Gastroesophageal sphincter (tissue), 4 donors: ENCODE data around the gene OTOG. TPM values are rescaled to one million over a fixed set of nuclear protein-coding genes. Genes with fewer than 3 reads are reported as not detected.

ENCODE experiments used
- ATAC-seq: fragments of 150-250 bp; one replicate; pipeline ENCODE4 v1.9.1; 2016; ENCODE audit warnings: mild to moderate bottlenecking, moderate library complexity
- H3K27ac ChIP-seq, 4 donors: fragments of 200-600 bp; sonication (generic) in 3 of 4; 1 replicate in 3 of 4; 2 replicates in 1 of 4; pipeline ENCODE4 v1.5.1; 2016 to 2019
- H3K27me3 ChIP-seq: fragments of 200-600 bp; sonication (generic); one replicate; pipeline ENCODE4 v1.5.1; 2019
- H3K36me3 ChIP-seq, 2 donors: fragments of 200-600 bp; sonication (generic); one replicate each; pipeline ENCODE4 v1.5.1; 2019; ENCODE audit warnings: control low read depth in 1 of 2
- H3K4me1 ChIP-seq, 3 donors: fragments of 200-600 bp; sonication (generic); 1 replicate in 2 of 3; 2 replicates in 1 of 3; pipeline ENCODE4 v1.5.1; 2016 to 2019; ENCODE audit warnings: control low read depth in 2 of 3
- H3K4me3 ChIP-seq, 2 donors: fragments of 200-600 bp; sonication (generic); one replicate each; pipeline ENCODE4 v1.5.1; 2019; ENCODE audit warnings: mild to moderate bottlenecking in 1 of 2, moderate library complexity in 1 of 2
- H3K9me3 ChIP-seq, 3 donors: fragments of 200-600 bp; sonication (generic); one replicate each; pipeline ENCODE4 v1.5.1; 2017 to 2019; ENCODE audit warnings: control low read depth in 2 of 3
- CTCF ChIP-seq, 4 experiments: fragments of 200-600 bp in 2 of 4; fragments of 450-650 bp in 2 of 4; sonication (generic) in 1 of 4; IDR thresholded peaks; one replicate each; pipeline ENCODE4 v1.5.1; 2017 to 2019; ENCODE audit warnings: antibody characterized with exemption in 4 of 4, mild to moderate bottlenecking in 2 of 4, moderate library complexity in 2 of 4
- EP300 ChIP-seq: sonication (generic); formaldehyde crosslinking; IDR thresholded peaks from one replicate; pipeline ENCODE4 v1.6.1; 2017; ENCODE audit warnings: antibody characterized with exemption, mild to moderate bottlenecking
- POLR2A ChIP-seq, 2 donors: fragments of 450-650 bp; IDR thresholded peaks; one replicate each; pipeline ENCODE4 v1.6.1; 2017; ENCODE audit warnings: antibody characterized with exemption in 2 of 2, mild to moderate bottlenecking in 2 of 2, moderate library complexity in 1 of 2
- POLR2AphosphoS5 ChIP-seq: sonication (generic); formaldehyde crosslinking; IDR thresholded peaks from one replicate; pipeline ENCODE4 v1.6.1; 2017; ENCODE audit warnings: antibody characterized with exemption
- WGBS, 2 donors: methylation state at CpG; one replicate each; pipeline ENCODE4 v1.1.5; 2018; ENCODE audit warnings: low coverage in 1 of 2; 5-methylcytosine and 5-hydroxymethylcytosine counted together
- total RNA-seq, 4 donors: library from RNA; depleted of rRNA; stranded (reverse); fragments of >200 nt; gene quantifications; one replicate each; pipeline ENCODE4 v1.1.0, GENCODE V29; 2016

OTOG gene
- total RNA-seq, 4 donors from 2014 or later: not detected

- no peaks in the 10 kb centered on the region for H3K9me3 ChIP-seq
- no peak overlapping the region for H3K27ac ChIP-seq
- TF ChIP-seq POLR2AphosphoS5 (no peak), POLR2A (IDR thresholded peaks at IDR 0.05) (no peak), CTCF (IDR thresholded peaks at IDR 0.05) (no peak)
- no peaks in the 10 kb centered on the region for H3K27me3 ChIP-seq
- no peak for ATAC-seq
- no peak overlapping the region for H3K4me3 ChIP-seq
- no peaks in the 10 kb centered on the region for H3K36me3 ChIP-seq
- 15 to 20% methylated on average over 1 to 2 of the region's 2 CpGs for WGBS, 2 donors
- peaks cover 0 to 17% (median 7%) of the 10 kb centered on the region in 3 donors for H3K4me1 ChIP-seq
These were observed 35.0 kb upstream of the OTOG start for GRCh38 chr11:17512101-17512500.

- H3K27me3 ChIP-seq: no peaks in the 10 kb centered on the region
- TF ChIP-seq EP300: no peak
- no peak for TF ChIP-seq POLR2A (IDR thresholded peaks at IDR 0.05)
- peaks cover 0 to 4% (median 2%) of the 10 kb centered on the region in 3 donors for H3K4me1 ChIP-seq
- no peak overlapping the region for H3K4me3 ChIP-seq
- no peaks in the 10 kb centered on the region for H3K9me3 ChIP-seq
- ATAC-seq: no peak
- no peaks in the 10 kb centered on the region for H3K36me3 ChIP-seq
- no CpG with 5 or more reads among the region's 1 CpG for WGBS, 2 donors
- no peak overlapping the region for H3K27ac ChIP-seq
These were observed 33.2 kb upstream of the OTOG start for GRCh38 chr11:17513853-17514252.

- TF ChIP-seq POLR2AphosphoS5 (no peak), CTCF (IDR thresholded peaks at IDR 0.05) (no peak), POLR2A (IDR thresholded peaks at IDR 0.05) (no peak), EP300 (no peak)
- no peak for ATAC-seq
- 84 to 87% methylated on average over 3 to 4 of the region's 4 CpGs for WGBS, 2 donors
These were observed 32.6 kb upstream of the OTOG start for GRCh38 chr11:17514476-17514875.

GRCh38 chr11:17515443-17516176 lies 31.4 kb upstream of the OTOG start:
- 36 to 74% methylated on average over 3 to 5 of the region's 5 CpGs for WGBS, 2 donors
- TF ChIP-seq POLR2A (IDR thresholded peaks at IDR 0.05) (no peak), POLR2AphosphoS5 (no peak), CTCF (IDR thresholded peaks at IDR 0.05) (no peak), EP300 (no peak)
- ATAC-seq: no peak
- Histone ChIP-seq H3K27me3 (no peaks in the 10 kb centered on the region), H3K36me3 (no peaks in the 10 kb centered on the region), H3K4me1 (no peaks in the 10 kb centered on the region), H3K4me3 (no peak overlapping the region), H3K9me3 (no peaks in the 10 kb centered on the region), H3K27ac (no peak overlapping the region)

More at GRCh38 chr11:17514476-17514875, 32.6 kb upstream of the OTOG start:
- Histone ChIP-seq H3K4me3 (no peak overlapping the region), H3K36me3 (no peaks in the 10 kb centered on the region), H3K27ac (no peak overlapping the region), H3K4me1 (no peaks in the 10 kb centered on the region), H3K9me3 (no peaks in the 10 kb centered on the region), H3K27me3 (no peaks in the 10 kb centered on the region)

GRCh38 chr11:17516551-17517150 lies 30.4 kb upstream of the OTOG start:
- Histone ChIP-seq H3K4me1 (no peaks in the 10 kb centered on the region), H3K27me3 (no peaks in the 10 kb centered on the region), H3K9me3 (no peaks in the 10 kb centered on the region), H3K27ac (no peak overlapping the region), H3K36me3 (no peaks in the 10 kb centered on the region), H3K4me3 (no peak overlapping the region)
- TF ChIP-seq POLR2A (IDR thresholded peaks at IDR 0.05) (no peak), CTCF (IDR thresholded peaks at IDR 0.05) (no peak), EP300 (no peak), POLR2AphosphoS5 (no peak)
- no peak for ATAC-seq
- 90 to 100% methylated on average over 1 to 3 of the region's 7 CpGs for WGBS, 2 donors
